ENCODE results near the gene PLAC9.
"Not testable (repeated sequence)": the region's sequence is repeated elsewhere in the genome, so short reads cannot be mapped to it uniquely, and the experiment has no call there.

- TF ChIP-seq TCF7L2 (IDR thresholded peaks at IDR 0.05; ENCODE audit: low read depth, low read length); CTCF (IDR thresholded peaks at IDR 0.05); REST (IDR thresholded peaks at IDR 0.05; ENCODE audit: insufficient read depth in 1 of 2, low read depth in 2 of 2, low read length in 1 of 2); POLR2AphosphoS5 (IDR thresholded peaks at IDR 0.05; ENCODE audit: low read depth, low read length); SIN3A (IDR thresholded peaks at IDR 0.05; ENCODE audit: borderline replicate concordance, insufficient read depth, low read depth, low read length): not testable (repeated sequence)
Measured at GRCh38 chr10:80133687-80134086, 1.2 kb downstream of the PLAC9 start.
